Kidney (tissue), 14 donors: ENCODE measurements around the gene CTTNBP2NL. TPM values are rescaled to one million over a fixed set of nuclear protein-coding genes. Genes with fewer than 3 reads are reported as not detected.

Source experiments
- DNase-seq, 5 donors: peaks; one replicate each; pipeline ENCODE4 v3.0.0-alpha.2; 2013 to 2020
- FAIRE-seq: peaks from 2 replicates; lab custom pipeline; 2012; peaks lifted over from hg19 to GRCh38; lab: Jason Lieb, UNC
- H3K27ac ChIP-seq, 2 donors: one replicate each; pipeline ENCODE4 v1.7.0; 2013; ENCODE audit warnings: low read depth in 2 of 2, low read length in 2 of 2, inconsistent platforms in 1 of 2
- H3K27me3 ChIP-seq: one replicate; pipeline ENCODE4 v1.7.1; 2013; ENCODE audit warnings: low read length, inconsistent platforms; ENCODE audit not compliant: control insufficient read depth, insufficient read depth
- H3K36me3 ChIP-seq, 3 donors: one replicate each; pipeline versions ENCODE4 v1.7.0 to v1.7.1; 2013; ENCODE audit warnings: low read length in 3 of 3, control low read depth in 1 of 3, inconsistent platforms in 1 of 3; ENCODE audit not compliant: insufficient read depth in 3 of 3, control insufficient read depth in 2 of 3
- H3K4me1 ChIP-seq, 3 donors: one replicate each; pipeline versions ENCODE4 v1.7.0 to v1.7.1; 2013; ENCODE audit warnings: low read length in 3 of 3, inconsistent platforms in 1 of 3, low read depth in 1 of 3; ENCODE audit not compliant: control insufficient read depth in 2 of 3, insufficient read depth in 2 of 3
- H3K4me3 ChIP-seq, 3 donors: one replicate each; pipeline versions ENCODE4 v1.7.0 to v1.8.1; 2013; ENCODE audit warnings: low read length in 3 of 3, control low read depth in 1 of 3, inconsistent platforms in 1 of 3
- H3K9ac ChIP-seq, 3 donors: one replicate each; pipeline versions ENCODE4 v1.7.0 to v1.7.1; 2013; ENCODE audit warnings: low read length in 3 of 3, control low read depth in 1 of 3, inconsistent platforms in 1 of 3
- H3K9me3 ChIP-seq, 3 donors: one replicate each; pipeline versions ENCODE4 v1.7.0 to v1.7.1; 2013; ENCODE audit warnings: low read length in 3 of 3, control low read depth in 1 of 3, inconsistent platforms in 1 of 3; ENCODE audit not compliant: control insufficient read depth in 2 of 3, insufficient read depth in 1 of 3
- intact Hi-C: fragments of 100-400 bp; cut with DNase I; formaldehyde crosslinking; loops from one replicate; pipeline ENCODE4 v1.11.1; 2022
- polyA plus RNA-seq: library from polyadenylated mRNA; stranded (reverse); fragments of 350-450 nt; fragmentation: Illumina TruSeq; extraction: RNeasy Lipid Tissue Mini Kit (QIAGEN cat#74804); gene quantifications from one replicate; pipeline ENCODE4 v1.2.3, GENCODE V29; 2014; ENCODE audit warnings: low read depth, low replicate concordance; ENCODE audit not compliant: insufficient read depth
- total RNA-seq: library from RNA; stranded (reverse); fragmentation: NEBNext Ultra II Directional; extraction: Animal tissue kit (Norgen Biotek cat#: 25700); gene quantifications from one replicate; pipeline ENCODE4 v1.2.1, GENCODE V29; 2021
- TF ChIP-seq, protein P1 (sequence below): IDR thresholded peaks from 3 replicates; pipeline ENCODE4 v1.5.1; 2012; ENCODE audit warnings: mild to moderate bottlenecking, moderate library complexity, borderline replicate concordance; ENCODE audit not compliant: insufficient read depth; ENCODE audit errors: extremely low read depth
- donor health status: control.
- donor health status: control.
- donor health status: control.
- donor health status: control.
- donor health status: control.
- donor health status: DM: yes; HTN: yes; CAD: no.
- donor health status: Normal renal cell carcinoma (clear cell type).

Gene CTTNBP2NL
- total and polyA plus RNA-seq, 2 donors from 2014 or later, result 6.7 to 65.4 TPM

GRCh38 chr1:112462953-112463279, 66.9 kb downstream of the CTTNBP2NL start:
- no peaks in the 10 kb centered on the region for H3K9me3 ChIP-seq
- H3K27ac ChIP-seq, result no peak overlapping the region
- H3K9ac ChIP-seq, result no peak overlapping the region
- intact Hi-C loops, result no loop called here
- no peaks in the 10 kb centered on the region for H3K27me3 ChIP-seq
- peaks cover 0 to 4% (median 0%) of the 10 kb centered on the region in 3 donors for H3K36me3 ChIP-seq
- TF ChIP-seq, protein P1, sequence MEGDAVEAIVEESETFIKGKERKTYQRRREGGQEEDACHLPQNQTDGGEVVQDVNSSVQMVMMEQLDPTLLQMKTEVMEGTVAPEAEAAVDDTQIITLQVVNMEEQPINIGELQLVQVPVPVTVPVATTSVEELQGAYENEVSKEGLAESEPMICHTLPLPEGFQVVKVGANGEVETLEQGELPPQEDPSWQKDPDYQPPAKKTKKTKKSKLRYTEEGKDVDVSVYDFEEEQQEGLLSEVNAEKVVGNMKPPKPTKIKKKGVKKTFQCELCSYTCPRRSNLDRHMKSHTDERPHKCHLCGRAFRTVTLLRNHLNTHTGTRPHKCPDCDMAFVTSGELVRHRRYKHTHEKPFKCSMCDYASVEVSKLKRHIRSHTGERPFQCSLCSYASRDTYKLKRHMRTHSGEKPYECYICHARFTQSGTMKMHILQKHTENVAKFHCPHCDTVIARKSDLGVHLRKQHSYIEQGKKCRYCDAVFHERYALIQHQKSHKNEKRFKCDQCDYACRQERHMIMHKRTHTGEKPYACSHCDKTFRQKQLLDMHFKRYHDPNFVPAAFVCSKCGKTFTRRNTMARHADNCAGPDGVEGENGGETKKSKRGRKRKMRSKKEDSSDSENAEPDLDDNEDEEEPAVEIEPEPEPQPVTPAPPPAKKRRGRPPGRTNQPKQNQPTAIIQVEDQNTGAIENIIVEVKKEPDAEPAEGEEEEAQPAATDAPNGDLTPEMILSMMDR, result no peak
- peaks cover 0 to 7% (median 2%) of the 10 kb centered on the region in 3 donors for H3K4me1 ChIP-seq
- no peak overlapping the region for H3K4me3 ChIP-seq
- FAIRE-seq (no peak), DNase-seq (no peak)

- Histone ChIP-seq H3K27me3 (no peaks in the 10 kb centered on the region), H3K36me3 (no peaks in the 10 kb centered on the region), H3K4me3 (no peak overlapping the region), H3K27ac (no peak overlapping the region), H3K9me3 (no peaks in the 10 kb centered on the region), H3K4me1 (peaks cover 0 to 7% (median 2%) of the 10 kb centered on the region in 3 donors), H3K9ac (no peak overlapping the region)
- intact Hi-C loops, result no loop called here
- TF ChIP-seq, protein P1, result no peak
- no peak for FAIRE-seq
- DNase-seq, result peak in 4 of 5 donors; percentile 29 to 51 (median 36)
Measured at GRCh38 chr1:112464501-112464900, 68.5 kb downstream of the CTTNBP2NL start.

DNA sequence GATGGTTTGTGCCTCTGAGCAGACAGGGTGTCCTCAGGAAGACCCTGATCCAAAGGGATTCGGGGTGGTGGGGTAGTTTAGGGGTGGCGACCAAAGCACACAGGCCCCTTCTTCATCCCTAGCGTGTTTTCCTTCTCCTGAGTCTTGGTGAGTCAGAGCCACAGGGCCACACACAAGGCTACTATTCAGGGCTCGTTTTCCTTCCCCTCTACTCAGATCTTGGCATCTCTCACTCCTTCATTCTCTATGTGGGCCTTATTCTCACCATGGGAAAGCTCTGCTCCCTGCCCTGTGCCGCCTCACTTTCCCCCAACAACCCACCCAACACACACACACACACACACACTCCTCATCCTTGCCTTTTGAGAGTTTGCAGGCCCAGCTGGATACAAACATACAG, 69.1 kb downstream of the CTTNBP2NL start:
- FAIRE-seq, result no peak
- Histone ChIP-seq H3K4me3 (no peak overlapping the region), H3K27me3 (no peaks in the 10 kb centered on the region), H3K9me3 (no peaks in the 10 kb centered on the region), H3K9ac (no peak overlapping the region), H3K4me1 (peaks cover 0 to 7% (median 2%) of the 10 kb centered on the region in 3 donors), H3K27ac (no peak overlapping the region), H3K36me3 (no peaks in the 10 kb centered on the region)
- DNase-seq, result peak in 1 of 5 donors; percentile 35
- TF ChIP-seq, protein P1, result no peak
- intact Hi-C loops, result no loop called here
